Activated naive CD4-positive, alpha-beta T cell treated with anti-CD3 and anti-CD28 coated beads for 36 hours (primary cell): Measurements from ENCODE around the gene CD244. TPM values are rescaled to one million over a fixed set of nuclear protein-coding genes. Genes with fewer than 3 reads are reported as not detected.

Experiments
- CTCF ChIA-PET: fragments of 350-600 bp; sonication (Branson Sonifier 250); formaldehyde crosslinking; loops from one replicate; lab custom pipeline; 2021; ENCODE audit warnings: antibody characterized with exemption; lab: Charles Lee
- DNase-seq: peaks from one replicate; pipeline ENCODE4 v3.0.0-alpha.2; 2020
- H3K27ac Mint-ChIP-seq: one replicate; pipeline ENCODE4 v1.8.0; 2021; ENCODE audit warnings: mild to moderate bottlenecking, mixed read lengths
- H3K27me3 Mint-ChIP-seq: one replicate; pipeline ENCODE4 v1.8.0; 2021; ENCODE audit warnings: low read depth, mixed read lengths
- H3K36me3 Mint-ChIP-seq: one replicate; pipeline ENCODE4 v1.8.0; 2021; ENCODE audit warnings: low read depth, mixed read lengths
- H3K4me1 Mint-ChIP-seq: one replicate; pipeline ENCODE4 v1.8.0; 2021; ENCODE audit warnings: low read depth, mixed read lengths
- H3K4me3 Mint-ChIP-seq: one replicate; pipeline ENCODE4 v1.8.0; 2021; ENCODE audit warnings: mild to moderate bottlenecking, moderate library complexity, mixed read lengths
- H3K9me3 Mint-ChIP-seq: one replicate; pipeline ENCODE4 v1.8.0; 2021; ENCODE audit warnings: mixed read lengths
- intact Hi-C: fragments of 100-400 bp; cut with micrococcal nuclease; formaldehyde crosslinking; loops from one replicate; pipeline ENCODE4 v1.15.1; 2023
- total RNA-seq, 2 experiments: library from RNA; stranded (reverse); gene quantifications; one replicate each; pipeline ENCODE4 v1.2.3, GENCODE V29; 2021

CD244 gene
- total RNA-seq, 2 experiments from 2014 or later, result 0.15 TPM; not detected in 1

- Mint-ChIP-seq H3K36me3 (peaks cover 7% of the 10 kb centered on the region), H3K27me3 (no peaks in the 10 kb centered on the region), H3K4me3 (no peak overlapping the region), H3K9me3 (no peaks in the 10 kb centered on the region), H3K4me1 (no peaks in the 10 kb centered on the region), H3K27ac (peak overlapping the region; percentile 11)
- no peak for DNase-seq
- CTCF ChIA-PET, result interaction anchor here (0.7 to 1.5 kb wide), 7 partner anchors 16 to 278 kb away, joined by 3 to 8 read pairs (median 5); no protein-coding TSS in a partner anchor
- intact Hi-C loops, result no loop called here
These were observed 43.5 kb downstream of the CD244 start for GRCh38 chr1:160819186-160819585.

- no peaks in the 10 kb centered on the region for H3K9me3 Mint-ChIP-seq
- intact Hi-C loops, result no loop called here
- peaks cover 4% of the 10 kb centered on the region for H3K4me1 Mint-ChIP-seq
- H3K4me3 Mint-ChIP-seq, result no peak overlapping the region
- peaks cover 7% of the 10 kb centered on the region for H3K36me3 Mint-ChIP-seq
- DNase-seq, result no peak
- CTCF ChIA-PET, result interaction anchor here (0.6 to 1.5 kb wide), 10 partner anchors 12 to 279 kb away, joined by 3 to 7 read pairs (median 4); no protein-coding TSS in a partner anchor
- no peaks in the 10 kb centered on the region for H3K27me3 Mint-ChIP-seq
- no peak overlapping the region for H3K27ac Mint-ChIP-seq
These were observed 44.3 kb downstream of the CD244 start for GRCh38 chr1:160818207-160818937.

GRCh38 chr1:160814856-160815255, 47.8 kb downstream of the CD244 start:
- H3K27ac Mint-ChIP-seq, result no peak overlapping the region
- H3K9me3 Mint-ChIP-seq, result no peaks in the 10 kb centered on the region
- peaks cover 34% of the 10 kb centered on the region for H3K4me1 Mint-ChIP-seq

GRCh38 chr1:160814316-160814715, 48.4 kb downstream of the CD244 start:
- Mint-ChIP-seq H3K36me3 (peaks cover 11% of the 10 kb centered on the region), H3K4me3 (no peak overlapping the region)
- CTCF ChIA-PET, result interaction anchor here (0.9 to 1.0 kb wide), 2 partner anchors 20 to 70 kb away, joined by 3 to 4 read pairs; no protein-coding TSS in a partner anchor

More at GRCh38 chr1:160814856-160815255, 47.8 kb downstream of the CD244 start:
- no peaks in the 10 kb centered on the region for H3K27me3 Mint-ChIP-seq
- CTCF ChIA-PET, result interaction anchor here (0.6 to 0.9 kb wide), 3 partner anchors 9 to 139 kb away, joined by 3 to 5 read pairs (median 3); no protein-coding TSS in a partner anchor
- peaks cover 9% of the 10 kb centered on the region for H3K36me3 Mint-ChIP-seq
- intact Hi-C loops, result loop anchor here (5.0 kb wide), 1 partner anchor 38 kb away; no protein-coding TSS in a partner anchor
- no peak overlapping the region for H3K4me3 Mint-ChIP-seq
- DNase-seq, result no peak

GRCh38 chr1:160813215-160813614, 49.5 kb downstream of the CD244 start:
- CTCF ChIA-PET, result interaction anchor here (1.0 kb wide), 1 partner anchor 22 kb away, joined by 4 read pairs; no protein-coding TSS in a partner anchor
- intact Hi-C loops, result loop anchor here (5.0 kb wide), 1 partner anchor 36 kb away; no protein-coding TSS in a partner anchor
- Mint-ChIP-seq H3K4me3 (no peak overlapping the region), H3K27me3 (no peaks in the 10 kb centered on the region), H3K9me3 (no peaks in the 10 kb centered on the region), H3K4me1 (peaks cover 44% of the 10 kb centered on the region), H3K36me3 (peaks cover 7% of the 10 kb centered on the region), H3K27ac (peak overlapping the region; percentile 47)
- DNase-seq, result peak; percentile 34

More at GRCh38 chr1:160814316-160814715, 48.4 kb downstream of the CD244 start:
- DNase-seq, result no peak
- Mint-ChIP-seq H3K9me3 (no peaks in the 10 kb centered on the region), H3K4me1 (peaks cover 38% of the 10 kb centered on the region), H3K27ac (no peak overlapping the region), H3K27me3 (no peaks in the 10 kb centered on the region)
- intact Hi-C loops, result loop anchor here (5.0 kb wide), 1 partner anchor 37 kb away; no protein-coding TSS in a partner anchor

GRCh38 chr1:160811147-160811546, 51.5 kb downstream of the CD244 start:
- intact Hi-C loops, result loop anchor here (1.0 to 5.0 kb wide), 2 partner anchors 13 to 34 kb away; no protein-coding TSS in a partner anchor
- CTCF ChIA-PET, result interaction anchor here (0.6 to 1.9 kb wide), 8 partner anchors 11 to 140 kb away, joined by 3 to 10 read pairs (median 4); no protein-coding TSS in a partner anchor
- no peaks in the 10 kb centered on the region for H3K27me3 Mint-ChIP-seq
- no peak for DNase-seq
- H3K27ac Mint-ChIP-seq, result peak overlapping the region; percentile 10
- peaks cover 10% of the 10 kb centered on the region for H3K9me3 Mint-ChIP-seq
- H3K4me3 Mint-ChIP-seq, result no peak overlapping the region
- H3K4me1 Mint-ChIP-seq, result peaks cover 62% of the 10 kb centered on the region
- peaks cover 20% of the 10 kb centered on the region for H3K36me3 Mint-ChIP-seq

- Mint-ChIP-seq H3K36me3 (peaks cover 23% of the 10 kb centered on the region), H3K4me1 (peaks cover 68% of the 10 kb centered on the region), H3K27me3 (no peaks in the 10 kb centered on the region), H3K27ac (no peak overlapping the region), H3K4me3 (no peak overlapping the region), H3K9me3 (peaks cover 15% of the 10 kb centered on the region)
- CTCF ChIA-PET, result interaction anchor here (1.3 kb wide), 1 partner anchor 12 kb away, joined by 4 read pairs; no protein-coding TSS in a partner anchor
- DNase-seq, result no peak
- intact Hi-C loops, result loop anchor here (5.0 kb wide), 1 partner anchor 33 kb away; no protein-coding TSS in a partner anchor
These were observed 52.2 kb downstream of the CD244 start for GRCh38 chr1:160810486-160810885.

- Mint-ChIP-seq H3K27ac (no peak overlapping the region), H3K36me3 (peaks cover 33% of the 10 kb centered on the region), H3K4me3 (no peak overlapping the region), H3K27me3 (no peaks in the 10 kb centered on the region), H3K9me3 (peaks cover 16% of the 10 kb centered on the region), H3K4me1 (peaks cover 84% of the 10 kb centered on the region)
- no peak for DNase-seq
- intact Hi-C loops, result loop anchor here (10.0 kb wide), 1 partner anchor 883 kb away; the partner anchor contains the start of gene TAGLN2
- CTCF ChIA-PET, result interaction anchor here (0.5 to 2.5 kb wide), 8 partner anchors 18 to 394 kb away, joined by 3 to 16 read pairs (median 5); no protein-coding TSS in a partner anchor
These were observed 54.4 kb downstream of the CD244 start for GRCh38 chr1:160808289-160808688.

- Mint-ChIP-seq H3K4me3 (no peak overlapping the region), H3K4me1 (peaks cover 82% of the 10 kb centered on the region), H3K36me3 (peaks cover 33% of the 10 kb centered on the region), H3K27me3 (no peaks in the 10 kb centered on the region), H3K27ac (no peak overlapping the region), H3K9me3 (peaks cover 16% of the 10 kb centered on the region)
- no peak for DNase-seq
- CTCF ChIA-PET, result interaction anchor here (0.5 to 2.5 kb wide), 8 partner anchors 19 to 395 kb away, joined by 3 to 16 read pairs (median 5); no protein-coding TSS in a partner anchor
- intact Hi-C loops, result loop anchor here (10.0 kb wide), 1 partner anchor 883 kb away; the partner anchor contains the start of gene TAGLN2
These were observed 54.9 kb downstream of the CD244 start for GRCh38 chr1:160807738-160808137.

DNA sequence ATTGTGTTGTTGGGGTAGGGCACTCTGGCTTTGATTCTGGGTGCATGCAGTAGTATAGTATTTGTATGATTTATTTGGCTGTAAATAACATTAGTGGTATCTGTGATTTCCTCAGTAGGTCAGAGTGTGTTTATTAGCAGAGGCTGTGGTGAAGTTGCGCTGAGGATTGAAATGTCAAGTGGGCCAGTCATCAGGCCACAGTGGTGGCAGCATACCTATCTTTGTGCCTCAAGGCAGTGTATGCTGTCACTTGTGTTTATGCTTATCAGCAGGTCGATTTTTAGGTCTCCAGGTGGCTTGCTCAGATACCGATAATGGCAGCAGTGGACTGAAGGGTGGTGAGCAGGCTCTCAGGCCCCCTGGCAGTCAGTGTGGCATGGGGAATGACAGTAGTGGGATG, 55.4 kb downstream of the CD244 start:
- peaks cover 82% of the 10 kb centered on the region for H3K4me1 Mint-ChIP-seq
- no peaks in the 10 kb centered on the region for H3K27me3 Mint-ChIP-seq
- peaks cover 16% of the 10 kb centered on the region for H3K9me3 Mint-ChIP-seq
- peak overlapping the region; percentile 47 for H3K27ac Mint-ChIP-seq
- DNase-seq, result no peak
- intact Hi-C loops, result loop anchor here (10.0 kb wide), 1 partner anchor 882 kb away; the partner anchor contains the start of gene TAGLN2
- H3K4me3 Mint-ChIP-seq, result no peak overlapping the region
- CTCF ChIA-PET, result interaction anchor here (0.7 to 3.2 kb wide), 10 partner anchors 10 to 34 kb away, joined by 3 to 26 read pairs (median 5); partner anchors contain the start of gene LY9
- H3K36me3 Mint-ChIP-seq, result peaks cover 35% of the 10 kb centered on the region

DNA sequence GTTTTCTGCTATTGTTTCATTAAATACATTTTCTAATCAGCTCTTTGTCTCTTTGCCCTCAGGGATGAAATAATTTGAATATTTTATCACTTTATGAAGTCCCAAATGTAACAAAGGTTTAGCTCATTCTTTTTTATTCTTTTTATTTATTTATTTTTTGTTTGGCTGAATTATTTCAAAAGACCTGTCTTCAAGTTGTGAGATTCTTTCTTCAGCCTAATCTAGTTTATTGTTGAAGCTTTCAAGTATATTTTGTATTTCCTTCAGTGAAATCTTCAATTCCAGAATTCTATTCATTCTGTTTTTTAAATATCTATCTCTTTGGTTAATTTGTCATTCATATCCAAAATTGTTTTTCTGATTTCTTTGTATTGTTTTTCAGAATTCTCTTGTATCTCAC, 55.9 kb downstream of the CD244 start:
- CTCF ChIA-PET, result interaction anchor here (0.7 to 3.2 kb wide), 8 partner anchors 10 to 34 kb away, joined by 3 to 26 read pairs (median 5); partner anchors contain the start of gene LY9
- no peak for DNase-seq
- peaks cover 77% of the 10 kb centered on the region for H3K4me1 Mint-ChIP-seq
- H3K27ac Mint-ChIP-seq, result peak overlapping the region; percentile 78
- no peak overlapping the region for H3K4me3 Mint-ChIP-seq
- H3K36me3 Mint-ChIP-seq, result peaks cover 32% of the 10 kb centered on the region
- H3K27me3 Mint-ChIP-seq, result no peaks in the 10 kb centered on the region
- H3K9me3 Mint-ChIP-seq, result peaks cover 16% of the 10 kb centered on the region
- intact Hi-C loops, result loop anchor here (1.0 to 10.0 kb wide), 2 partner anchors 10 to 882 kb away; partner anchors contain the start of genes LY9 and TAGLN2
